ENCODE results near the gene RENBP.

DNA sequence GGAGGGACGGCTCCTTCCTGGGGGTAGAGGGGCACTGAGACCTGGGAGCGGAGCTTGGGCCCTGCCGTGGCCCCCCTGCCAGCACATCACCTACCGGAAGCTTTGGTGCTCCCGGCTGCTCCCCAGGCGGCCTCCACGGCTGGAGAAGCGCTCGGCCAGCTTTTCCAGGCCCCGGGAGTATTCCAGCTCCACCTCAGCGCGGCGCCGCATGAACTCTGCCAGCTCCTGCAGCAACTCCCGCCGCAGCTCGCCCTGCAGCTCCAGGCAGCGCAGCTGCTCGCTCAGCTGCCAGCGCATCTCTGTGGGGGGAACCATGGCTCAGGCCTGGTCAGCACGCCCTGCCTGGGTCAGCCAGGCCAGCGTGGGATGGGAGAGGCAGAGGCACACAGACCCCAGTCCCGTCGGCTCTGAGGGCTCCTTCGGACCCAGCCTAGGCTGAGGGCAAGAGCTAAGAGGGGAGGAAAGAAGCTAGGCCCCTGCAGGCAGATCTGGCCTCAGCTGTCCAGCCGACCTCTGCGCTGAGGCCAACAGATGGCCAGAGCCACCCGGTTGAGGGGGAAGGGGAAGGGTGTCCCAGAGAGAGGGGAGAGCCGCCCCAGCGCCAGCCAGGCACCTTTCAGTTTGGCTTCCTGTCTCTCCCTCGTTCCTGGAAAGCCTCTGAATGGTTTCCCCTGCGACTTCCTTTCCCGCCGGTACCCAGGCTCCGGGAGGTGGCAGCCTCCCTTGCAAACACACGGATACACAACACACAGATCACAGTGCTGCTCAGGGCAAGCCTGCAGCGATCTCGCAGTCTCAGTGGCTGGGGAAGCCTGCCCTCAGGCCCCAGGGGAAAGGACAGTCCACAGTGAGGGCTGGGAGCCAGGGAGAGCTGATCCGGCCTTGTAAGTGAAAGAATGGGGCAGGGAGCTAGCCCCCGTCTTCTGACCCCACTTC is 22.7 kb downstream of the RENBP start:
- TF ChIP-seq POLR2AphosphoS5 (IDR thresholded peaks at IDR 0.05; ENCODE audit: low read depth, low read length) (no peak), POLR2A (IDR thresholded peaks at IDR 0.05; ENCODE audit: low read depth, low read length) (no peak), POU2F2 (IDR thresholded peaks at IDR 0.05; ENCODE audit: low read depth, low read length) (no peak), SPI1 (IDR thresholded peaks at IDR 0.05; ENCODE audit: low read depth, low read length) (no peak), PAX5 (IDR thresholded peaks at IDR 0.05; ENCODE audit: insufficient read depth, low read length, severe bottlenecking) (no peak), TAF1 (IDR thresholded peaks at IDR 0.05; ENCODE audit: low read depth, low read length) (no peak)
